HepG2 (cell line): ENCODE measurements around the gene GMPPA. TPM values are rescaled to one million over a fixed set of nuclear protein-coding genes. Genes with fewer than 3 reads are reported as not detected.
A peak's percentile ranks its signal among the peaks of the same experiment; 100 is the strongest.

ENCODE experiments used
- ATAC-seq: fragments of 200-7000 bp; cut with Tn5 transposase; 3 replicates; pipeline ENCODE4 v1.9.1; 2020; ENCODE audit warnings: mild to moderate bottlenecking, moderate library complexity
- BruUV-seq: library from RNA; stranded (reverse); fragments of 400-500 nt; replicated peaks from 2 replicates; lab custom pipeline; 2021; lab: Mats Ljungman, UMichigan
- CTCF ChIA-PET: fragments of 300-600 bp; formaldehyde crosslinking; extraction: SDS; loops from one replicate; lab custom pipeline; 2021; ENCODE audit warnings: low total read pairs, inconsistent platforms, low intra/inter-chr PET ratio; lab: Yijun Ruan, JAX
- POLR2A ChIA-PET: fragments of 350-600 bp; sonication (Branson Sonifier 250); formaldehyde crosslinking; loops from one replicate; lab custom pipeline; 2020; ENCODE audit warnings: antibody characterized with exemption, inconsistent platforms; lab: Yijun Ruan, JAX
- DNase-seq: peaks from one replicate; pipeline ENCODE4 v3.0.0-alpha.2; 2015; ENCODE audit warnings: low spot score
- FAIRE-seq: peaks from 3 replicates; lab custom pipeline; 2011; peaks lifted over from hg19 to GRCh38; lab: Jason Lieb, UNC
- H2AFZ ChIP-seq: one replicate; pipeline ENCODE4 v1.6.1; 2011; ENCODE audit warnings: low read length, inconsistent platforms
- H3K27ac ChIP-seq: fragments of 300-600 bp; 3 replicates; pipeline ENCODE4 v1.8.0; 2011; ENCODE audit warnings: mixed run types, mild to moderate bottlenecking, mixed read lengths, low read length, inconsistent platforms; ENCODE audit not compliant: insufficient read depth; ENCODE audit errors: extremely low read length
- H3K27me3 ChIP-seq, 2 experiments: fragments of 200-600 bp in 1 of 2; 2 replicates in 1 of 2; 3 replicates in 1 of 2; pipeline versions ENCODE4 v1.6.0 to v1.8.0; 2011; ENCODE audit warnings: low read length in 2 of 2, mild to moderate bottlenecking in 2 of 2, moderate library complexity in 2 of 2, inconsistent platforms in 1 of 2; ENCODE audit not compliant: insufficient read depth in 2 of 2, control insufficient read depth in 1 of 2
- H3K36me3 ChIP-seq, 2 experiments: fragments of 200-600 bp in 1 of 2; replicated peaks in 1 of 2; 2 replicates in 1 of 2; 3 replicates in 1 of 2; pipeline versions ENCODE4 v1.5.1 to v1.8.0; 2011; ENCODE audit warnings: low read length in 2 of 2, inconsistent platforms in 1 of 2; ENCODE audit not compliant: insufficient read depth in 2 of 2, control insufficient read depth in 1 of 2
- H3K4me1 ChIP-seq: 2 replicates; pipeline ENCODE4 v1.5.1; 2012; ENCODE audit warnings: low read length, inconsistent platforms; ENCODE audit not compliant: insufficient read depth
- H3K4me2 ChIP-seq: 2 replicates; pipeline ENCODE4 v1.6.0; 2011; ENCODE audit warnings: low read depth, low read length, inconsistent platforms
- H3K4me3 ChIP-seq, 3 experiments: fragments of 200-600 bp in 1 of 3; sonication (generic), shearing (Covaris generic) in 1 of 3; replicated peaks in 1 of 3; 2 replicates each; pipeline ENCODE4 v1.5.1; 2011 to 2016; ENCODE audit warnings: low read length in 3 of 3, inconsistent platforms in 2 of 3, low read depth in 2 of 3, mild to moderate bottlenecking in 2 of 3, control low read depth in 1 of 3, mixed read lengths in 1 of 3; ENCODE audit not compliant: insufficient read depth in 1 of 3
- H3K79me2 ChIP-seq: one replicate; pipeline ENCODE4 v1.6.1; 2011; ENCODE audit warnings: low read length, inconsistent platforms; ENCODE audit not compliant: insufficient read depth
- H3K9ac ChIP-seq: 2 replicates; pipeline ENCODE4 v1.6.0; 2011; ENCODE audit warnings: mild to moderate bottlenecking, low read depth, low read length, inconsistent platforms; ENCODE audit not compliant: insufficient read depth
- H3K9me3 ChIP-seq: 2 replicates; pipeline ENCODE4 v1.5.1; 2012; ENCODE audit warnings: mild to moderate bottlenecking, low read length
- H4K20me1 ChIP-seq: 2 replicates; pipeline ENCODE4 v1.6.0; 2011; ENCODE audit warnings: inconsistent platforms, mild to moderate bottlenecking, low read length, moderate library complexity; ENCODE audit not compliant: insufficient read depth
- CREB1 ChIP-seq, 2 experiments: fragments of 450-650 bp in 1 of 2; IDR thresholded peaks; 2 replicates each; pipeline ENCODE4 v1.6.1; 2016 to 2017; ENCODE audit warnings: control low read depth in 1 of 2, mild to moderate bottlenecking in 1 of 2, missing compliant biosample characterization in 1 of 2, missing genetic modification characterization in 1 of 2
- KAT8 ChIP-seq: IDR thresholded peaks from 2 replicates; pipeline ENCODE4 v1.6.1; 2016; ENCODE audit warnings: missing genetic modification reagents, missing compliant biosample characterization
- KDM5A ChIP-seq: fragments of 200-600 bp; sonication (generic); IDR thresholded peaks from 2 replicates; pipeline ENCODE4 v1.7.0; 2018; ENCODE audit warnings: antibody characterized with exemption, mild to moderate bottlenecking, low read length, borderline replicate concordance
- NFRKB ChIP-seq: fragments of 450-650 bp; IDR thresholded peaks from 2 replicates; pipeline ENCODE4 v1.6.1; 2017
- NR2F1 ChIP-seq, 2 experiments: fragments of 450-650 bp in 1 of 2; formaldehyde crosslinking in 1 of 2; IDR thresholded peaks; 2 replicates each; pipeline versions ENCODE4 v1.5.0 to v1.6.1; 2016 to 2020; ENCODE audit warnings: mild to moderate bottlenecking in 1 of 2, missing compliant biosample characterization in 1 of 2, missing genetic modification reagents in 1 of 2, moderate library complexity in 1 of 2
- SMAD9 ChIP-seq: sonication (generic); formaldehyde crosslinking; IDR thresholded peaks from 2 replicates; pipeline ENCODE4 v1.5.1; 2020; ENCODE audit warnings: mild to moderate bottlenecking, missing genetic modification reagents
- ZNF629 ChIP-seq: sonication (generic); formaldehyde crosslinking; conservative IDR thresholded peaks from 2 replicates; pipeline ENCODE4 v1.5.0; 2020; ENCODE audit warnings: missing genetic modification reagents
- ZNF644 ChIP-seq: IDR thresholded peaks from 2 replicates; pipeline ENCODE4 v1.6.1; 2016; ENCODE audit warnings: low read depth
- ZNF841 ChIP-seq: sonication (generic); formaldehyde crosslinking; IDR thresholded peaks from 2 replicates; pipeline ENCODE4 v1.8.1; 2023; ENCODE audit warnings: missing genetic modification reagents, borderline replicate concordance
- ZSCAN30 ChIP-seq: sonication (generic); formaldehyde crosslinking; IDR thresholded peaks from 2 replicates; pipeline ENCODE4 v1.5.0; 2020; ENCODE audit warnings: mild to moderate bottlenecking, missing genetic modification reagents
- WGBS: methylation state at CpG from one replicate; pipeline ENCODE4 v1.1.6; 2017; ENCODE audit warnings: low lambda C conversion rate; 5-methylcytosine and 5-hydroxymethylcytosine counted together
- in situ Hi-C: cut with HindIII; loops from 2 replicates; pipeline ENCODE4 v1.10.0; 2017; ENCODE audit warnings: low pct_unique_long_range_greater_than_20kb; ENCODE audit not compliant: extremely low pct_ligation_motif_present
- intact Hi-C: fragments of 100-400 bp; cut with micrococcal nuclease; formaldehyde crosslinking; loops from one replicate; pipeline ENCODE4 v1.10.0; 2022; ENCODE audit not compliant: unreplicated experiment
- polyA plus RNA-seq, 8 experiments: library from polyadenylated mRNA; depleted of rRNA in 3 of 8; stranded (reverse) in 7 of 8; unstranded in 1 of 8; fragments of >200 nt; fragmentation: Illumina TruSeq in 4 of 8; extraction: Trizol in 4 of 8; gene quantifications; 2 replicates each; pipeline versions ENCODE4 v1.2.1 to v1.2.3, GENCODE V29; 2011 to 2016; ENCODE audit warnings: low read depth in 4 of 8, missing spikeins in 1 of 8, mixed read lengths in 1 of 8; ENCODE audit not compliant: insufficient read depth in 1 of 8
- total RNA-seq, 5 experiments: library from RNA; depleted of rRNA; stranded (reverse); fragments of >200 nt; fragmentation: Illumina TruSeq; extraction: Trizol; gene quantifications; 2 replicates each; pipeline ENCODE4 v1.2.3, GENCODE V29; 2016; ENCODE audit warnings: low read depth in 1 of 5
- TF ChIP-seq, protein P1 (sequence below): sonication (generic); formaldehyde crosslinking; IDR thresholded peaks from 2 replicates; pipeline ENCODE4 v1.4.0; 2020; ENCODE audit warnings: missing genetic modification reagents, borderline replicate concordance
- TF ChIP-seq, protein P2 (sequence below): sonication (generic); formaldehyde crosslinking; IDR thresholded peaks from 2 replicates; pipeline ENCODE4 v1.4.0; 2020; ENCODE audit warnings: missing genetic modification reagents, mild to moderate bottlenecking, borderline replicate concordance
- TF ChIP-seq, protein P3 (sequence below): conservative IDR thresholded peaks from 2 replicates; pipeline ENCODE4 v1.6.1; 2018; ENCODE audit warnings: missing genetic modification reagents
- TF ChIP-seq, protein P4 (sequence below): sonication (generic); formaldehyde crosslinking; conservative IDR thresholded peaks from 2 replicates; pipeline ENCODE4 v1.4.0; 2020; ENCODE audit warnings: missing genetic modification reagents
- TF ChIP-seq, protein P5 (sequence below): sonication (generic); formaldehyde crosslinking; IDR thresholded peaks from 2 replicates; pipeline ENCODE4 v1.5.0; 2020; ENCODE audit warnings: mild to moderate bottlenecking, low read depth, missing genetic modification reagents, borderline replicate concordance

GMPPA gene
- total and polyA plus RNA-seq, 2 of the 13 experiments (the other 11 are each of a cell fraction or from before 2014, with no cell fraction given) = 81.1 to 106 TPM

DNA sequence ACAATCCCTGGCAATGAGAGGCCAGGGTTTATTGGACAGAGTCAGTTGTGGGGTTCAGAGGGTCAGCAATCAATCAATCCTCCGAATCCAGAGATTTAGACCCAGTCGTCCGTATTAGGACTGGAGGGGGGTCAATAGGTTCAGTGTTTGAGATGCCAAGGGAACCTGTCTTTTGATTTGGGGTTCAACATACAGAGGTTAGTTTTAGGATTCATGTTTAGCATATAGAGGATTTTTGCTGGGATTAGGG is 292 bp downstream of the GMPPA start (continued):
- TF ChIP-seq KDM5A (peak; percentile 79), NR2F1 (CRISPR knock-in tag; IDR thresholded peaks at IDR 0.05) (peak in 1 of 2 experiments; percentile 37; a peak in 1 of 4 replicates), ZSCAN30 (peak; percentile 17; the same call in 1 of the 2 replicates), ZNF629 (0 out of 2 replicates have a peak, but pooled peaks have one; percentile 2), ZNF841 (CRISPR knock-in tag) (no peak), CREB1 (IDR thresholded peaks at IDR 0.05) (no peak), CREB1 (CRISPR knock-in tag; IDR thresholded peaks at IDR 0.05) (0 out of 2 replicates have a peak, but pooled peaks have one; percentile 10)
- TF ChIP-seq, protein P1, sequence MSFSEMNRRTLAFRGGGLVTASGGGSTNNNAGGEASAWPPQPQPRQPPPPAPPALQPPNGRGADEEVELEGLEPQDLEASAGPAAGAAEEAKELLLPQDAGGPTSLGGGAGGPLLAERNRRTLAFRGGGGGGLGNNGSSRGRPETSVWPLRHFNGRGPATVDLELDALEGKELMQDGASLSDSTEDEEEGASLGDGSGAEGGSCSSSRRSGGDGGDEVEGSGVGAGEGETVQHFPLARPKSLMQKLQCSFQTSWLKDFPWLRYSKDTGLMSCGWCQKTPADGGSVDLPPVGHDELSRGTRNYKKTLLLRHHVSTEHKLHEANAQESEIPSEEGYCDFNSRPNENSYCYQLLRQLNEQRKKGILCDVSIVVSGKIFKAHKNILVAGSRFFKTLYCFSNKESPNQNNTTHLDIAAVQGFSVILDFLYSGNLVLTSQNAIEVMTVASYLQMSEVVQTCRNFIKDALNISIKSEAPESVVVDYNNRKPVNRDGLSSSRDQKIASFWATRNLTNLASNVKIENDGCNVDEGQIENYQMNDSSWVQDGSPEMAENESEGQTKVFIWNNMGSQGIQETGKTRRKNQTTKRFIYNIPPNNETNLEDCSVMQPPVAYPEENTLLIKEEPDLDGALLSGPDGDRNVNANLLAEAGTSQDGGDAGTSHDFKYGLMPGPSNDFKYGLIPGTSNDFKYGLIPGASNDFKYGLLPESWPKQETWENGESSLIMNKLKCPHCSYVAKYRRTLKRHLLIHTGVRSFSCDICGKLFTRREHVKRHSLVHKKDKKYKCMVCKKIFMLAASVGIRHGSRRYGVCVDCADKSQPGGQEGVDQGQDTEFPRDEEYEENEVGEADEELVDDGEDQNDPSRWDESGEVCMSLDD = 0 out of 2 replicates have a peak, but pooled peaks have one; percentile 19
- TF ChIP-seq, all 625 proteins: peak for 12

DNA sequence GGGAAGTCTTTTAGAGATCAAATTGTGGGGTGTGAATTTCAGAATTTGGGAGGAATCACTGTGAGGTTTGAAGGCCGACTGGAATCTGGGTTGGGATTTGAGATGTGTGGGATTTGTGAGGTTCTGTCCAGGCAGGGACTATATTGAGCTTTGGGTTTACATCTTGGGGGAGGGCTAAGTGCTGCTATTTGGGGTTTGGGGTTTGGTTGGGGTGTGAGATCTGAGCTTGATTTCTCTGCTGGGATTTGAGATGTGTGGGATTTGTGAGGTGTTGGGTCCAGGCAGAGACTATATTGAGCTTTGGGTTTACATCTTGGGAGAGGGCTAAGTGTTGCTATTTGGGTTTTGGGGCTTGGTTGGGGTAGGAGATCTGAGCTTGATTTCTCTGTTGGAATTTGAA is 864 bp downstream of the GMPPA start:
- peaks cover 56% of the 10 kb centered on the region for H3K4me1 ChIP-seq
- peaks cover 12% of the 10 kb centered on the region for H3K79me2 ChIP-seq
- POLR2A ChIA-PET = interaction anchor here (1.2 to 4.4 kb wide), 4 partner anchors 11 to 98 kb away, joined by 5 to 94 read pairs (median 14); partner anchors contain the start of genes ASIC4 and STK11IP
- peak overlapping the region; percentile 70 for H3K27ac ChIP-seq
- in situ Hi-C loops (no loop called here), intact Hi-C loops (loop anchor here (5.0 kb wide), 2 partner anchors 98 to 112 kb away; partner anchors contain the start of genes DNPEP and STK11IP)
- peaks cover 7 to 14% of the 10 kb centered on the region in 2 experiments for H3K36me3 ChIP-seq
- WGBS = 4% methylated on average over 1 of the region's 1 CpG
- H3K27me3 ChIP-seq = peaks cover 6 to 31% of the 10 kb centered on the region in 2 experiments; a peak in 4 of 5 replicates
- BruUV-seq = no TSS peak
- no peak for ATAC-seq
- H3K4me3 ChIP-seq = peak overlapping the region; percentile 79 to 93 (median 89)
- H3K9ac ChIP-seq = peak overlapping the region; percentile 96
- no peaks in the 10 kb centered on the region for H4K20me1 ChIP-seq
- no peak for DNase-seq
- no peak for FAIRE-seq
- peak overlapping the region; percentile 97 for H3K4me2 ChIP-seq
- CTCF ChIA-PET = no interaction called here
- H3K9me3 ChIP-seq = no peaks in the 10 kb centered on the region
- no peak overlapping the region for H2AFZ ChIP-seq
- TF ChIP-seq, protein P2, sequence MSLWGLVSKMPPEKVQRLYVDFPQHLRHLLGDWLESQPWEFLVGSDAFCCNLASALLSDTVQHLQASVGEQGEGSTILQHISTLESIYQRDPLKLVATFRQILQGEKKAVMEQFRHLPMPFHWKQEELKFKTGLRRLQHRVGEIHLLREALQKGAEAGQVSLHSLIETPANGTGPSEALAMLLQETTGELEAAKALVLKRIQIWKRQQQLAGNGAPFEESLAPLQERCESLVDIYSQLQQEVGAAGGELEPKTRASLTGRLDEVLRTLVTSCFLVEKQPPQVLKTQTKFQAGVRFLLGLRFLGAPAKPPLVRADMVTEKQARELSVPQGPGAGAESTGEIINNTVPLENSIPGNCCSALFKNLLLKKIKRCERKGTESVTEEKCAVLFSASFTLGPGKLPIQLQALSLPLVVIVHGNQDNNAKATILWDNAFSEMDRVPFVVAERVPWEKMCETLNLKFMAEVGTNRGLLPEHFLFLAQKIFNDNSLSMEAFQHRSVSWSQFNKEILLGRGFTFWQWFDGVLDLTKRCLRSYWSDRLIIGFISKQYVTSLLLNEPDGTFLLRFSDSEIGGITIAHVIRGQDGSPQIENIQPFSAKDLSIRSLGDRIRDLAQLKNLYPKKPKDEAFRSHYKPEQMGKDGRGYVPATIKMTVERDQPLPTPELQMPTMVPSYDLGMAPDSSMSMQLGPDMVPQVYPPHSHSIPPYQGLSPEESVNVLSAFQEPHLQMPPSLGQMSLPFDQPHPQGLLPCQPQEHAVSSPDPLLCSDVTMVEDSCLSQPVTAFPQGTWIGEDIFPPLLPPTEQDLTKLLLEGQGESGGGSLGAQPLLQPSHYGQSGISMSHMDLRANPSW (CRISPR knock-in tag) = 0 out of 2 replicates have a peak, but pooled peaks have one; percentile 8
- TF ChIP-seq, protein P3, sequence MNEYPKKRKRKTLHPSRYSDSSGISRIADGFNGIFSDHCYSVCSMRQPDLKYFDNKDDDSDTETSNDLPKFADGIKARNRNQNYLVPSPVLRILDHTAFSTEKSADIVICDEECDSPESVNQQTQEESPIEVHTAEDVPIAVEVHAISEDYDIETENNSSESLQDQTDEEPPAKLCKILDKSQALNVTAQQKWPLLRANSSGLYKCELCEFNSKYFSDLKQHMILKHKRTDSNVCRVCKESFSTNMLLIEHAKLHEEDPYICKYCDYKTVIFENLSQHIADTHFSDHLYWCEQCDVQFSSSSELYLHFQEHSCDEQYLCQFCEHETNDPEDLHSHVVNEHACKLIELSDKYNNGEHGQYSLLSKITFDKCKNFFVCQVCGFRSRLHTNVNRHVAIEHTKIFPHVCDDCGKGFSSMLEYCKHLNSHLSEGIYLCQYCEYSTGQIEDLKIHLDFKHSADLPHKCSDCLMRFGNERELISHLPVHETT = no peak
- TF ChIP-seq KAT8 (CRISPR knock-in tag) = no peak
- TF ChIP-seq, protein P4, sequence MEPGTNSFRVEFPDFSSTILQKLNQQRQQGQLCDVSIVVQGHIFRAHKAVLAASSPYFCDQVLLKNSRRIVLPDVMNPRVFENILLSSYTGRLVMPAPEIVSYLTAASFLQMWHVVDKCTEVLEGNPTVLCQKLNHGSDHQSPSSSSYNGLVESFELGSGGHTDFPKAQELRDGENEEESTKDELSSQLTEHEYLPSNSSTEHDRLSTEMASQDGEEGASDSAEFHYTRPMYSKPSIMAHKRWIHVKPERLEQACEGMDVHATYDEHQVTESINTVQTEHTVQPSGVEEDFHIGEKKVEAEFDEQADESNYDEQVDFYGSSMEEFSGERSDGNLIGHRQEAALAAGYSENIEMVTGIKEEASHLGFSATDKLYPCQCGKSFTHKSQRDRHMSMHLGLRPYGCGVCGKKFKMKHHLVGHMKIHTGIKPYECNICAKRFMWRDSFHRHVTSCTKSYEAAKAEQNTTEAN (CRISPR knock-in tag) = no peak
- no peak for TF ChIP-seq SMAD9 (CRISPR knock-in tag)
- no peak for TF ChIP-seq NFRKB
- TF ChIP-seq, protein P5, sequence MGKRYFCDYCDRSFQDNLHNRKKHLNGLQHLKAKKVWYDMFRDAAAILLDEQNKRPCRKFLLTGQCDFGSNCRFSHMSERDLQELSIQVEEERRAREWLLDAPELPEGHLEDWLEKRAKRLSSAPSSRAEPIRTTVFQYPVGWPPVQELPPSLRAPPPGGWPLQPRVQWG (CRISPR knock-in tag) = no peak
- no peak for TF ChIP-seq ZNF644 (CRISPR knock-in tag)
